K562 (cell line): ENCODE measurements around the gene ZSCAN12. TPM values are rescaled to one million over a fixed set of nuclear protein-coding genes. Genes with fewer than 3 reads are reported as not detected.

ENCODE experiments used
- MED1 ChIP-seq: sonication (generic); formaldehyde crosslinking; IDR thresholded peaks from 2 replicates; pipeline ENCODE4 v1.8.1; 2023; ENCODE audit warnings: missing genetic modification reagents, borderline replicate concordance
- MGA ChIP-seq: fragments of 450-650 bp; IDR thresholded peaks from 2 replicates; pipeline ENCODE4 v1.6.1; 2016; ENCODE audit warnings: mild to moderate bottlenecking, moderate library complexity
- SLC30A9 ChIP-seq: fragments of 250-450 bp; sonication (Bioruptor Pico); IDR thresholded peaks from 2 replicates; pipeline ENCODE4 v1.8.0; 2022; ENCODE audit warnings: mild to moderate bottlenecking, moderate library complexity
- TAF9B ChIP-seq: fragments of 450-650 bp; IDR thresholded peaks from 2 replicates; pipeline ENCODE4 v1.6.1; 2018; ENCODE audit warnings: mild to moderate bottlenecking; ENCODE audit not compliant: partially characterized antibody
- XRCC5 ChIP-seq: fragments of 200-400 bp; formaldehyde crosslinking; IDR thresholded peaks from 2 replicates; pipeline ENCODE4 v1.6.1; 2017; ENCODE audit warnings: low read depth, mild to moderate bottlenecking, low read length
- polyA plus RNA-seq, 8 experiments: library from polyadenylated mRNA; depleted of rRNA in 4 of 8; stranded (reverse) in 5 of 8; unstranded in 3 of 8; fragments of >200 nt; fragmentation: Nextera tagmentation in 2 of 8; fragmentation: Illumina TruSeq in 1 of 8; extraction: Ambion mirVana in 2 of 8; extraction: Trizol in 1 of 8; gene quantifications; 2 replicates each; pipeline versions ENCODE4 v1.2.1 to v1.2.3, GENCODE V29; 2011 to 2014; ENCODE audit warnings: inconsistent platforms in 1 of 8, missing spikeins in 1 of 8
- total RNA-seq, 7 experiments: library from RNA; depleted of rRNA in 6 of 7; stranded (reverse); fragments of >200 nt in 6 of 7; fragmentation: Illumina TruSeq in 2 of 7; extraction: Trizol in 2 of 7; gene quantifications; 2 replicates each; pipeline versions ENCODE4 v1.2.1 to v1.2.3, GENCODE V29; 2011 to 2021; ENCODE audit warnings: low replicate concordance in 1 of 7
- TF ChIP-seq, protein P1 (sequence below): sonication (generic); formaldehyde crosslinking; IDR thresholded peaks from 2 replicates; pipeline ENCODE4 v1.8.0; 2022; ENCODE audit warnings: missing genetic modification reagents, mild to moderate bottlenecking, moderate library complexity, borderline replicate concordance
- TF ChIP-seq, protein P2 (sequence below): fragments of 450-650 bp; IDR thresholded peaks from 2 replicates; pipeline ENCODE4 v1.6.1; 2017; ENCODE audit warnings: antibody characterized with exemption, mild to moderate bottlenecking

ZSCAN12 gene
- total and polyA plus RNA-seq, 9 of the 15 experiments (the other 6 are each of a cell fraction or from before 2014, with no cell fraction given), result 2.5 to 19.6 (median 12.5) TPM

DNA sequence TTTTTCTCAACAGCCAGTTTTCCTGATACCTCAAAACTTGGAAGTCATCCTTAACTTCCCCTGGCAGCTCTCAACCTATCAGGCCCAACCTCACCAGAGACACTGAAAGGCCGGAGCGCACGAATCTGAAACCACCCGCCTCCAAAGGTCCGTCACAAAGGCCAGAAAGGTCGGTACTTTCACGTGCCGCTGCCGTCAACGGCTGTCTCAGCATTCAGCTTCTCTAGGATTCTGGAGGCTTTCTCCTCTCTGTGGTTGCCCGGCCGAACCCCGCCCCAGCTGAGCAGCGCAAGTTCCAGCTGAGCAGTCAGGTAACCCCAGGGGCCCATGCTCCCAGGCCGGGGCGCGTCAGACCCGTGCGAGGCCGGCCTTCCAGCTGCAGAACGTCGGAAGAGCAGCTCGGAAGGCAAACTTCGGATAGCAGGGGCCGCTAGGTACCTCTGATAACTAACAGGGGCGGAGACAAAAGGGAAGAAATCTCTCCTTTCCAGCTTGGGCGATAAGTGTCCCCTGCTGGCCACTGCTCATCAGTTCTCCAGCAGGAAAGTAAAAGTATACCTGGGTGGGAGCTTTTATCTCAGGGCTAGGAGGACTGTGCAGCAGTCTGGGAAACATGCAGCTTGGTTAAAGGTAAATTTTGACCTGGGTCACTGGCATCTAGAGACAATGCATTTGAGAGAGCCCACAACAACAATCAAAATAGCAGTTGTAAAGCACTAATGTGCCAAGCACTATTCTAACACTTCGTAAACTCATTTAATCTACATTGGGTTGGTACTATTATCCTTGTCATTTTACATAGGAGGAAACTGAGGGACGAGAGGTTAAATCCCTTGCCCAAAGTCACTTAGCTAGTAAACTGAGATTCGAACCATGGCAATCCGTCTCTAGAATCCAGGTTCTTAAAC, 16.1 kb downstream of the ZSCAN12 start (continued):
- TF ChIP-seq MGA (peak; percentile 97), SLC30A9 (no peak), MED1 (no peak), TAF9B (peak; percentile 73), XRCC5 (0 out of 2 replicates have a peak, but pooled peaks have one; percentile 37)
- TF ChIP-seq, protein P1, sequence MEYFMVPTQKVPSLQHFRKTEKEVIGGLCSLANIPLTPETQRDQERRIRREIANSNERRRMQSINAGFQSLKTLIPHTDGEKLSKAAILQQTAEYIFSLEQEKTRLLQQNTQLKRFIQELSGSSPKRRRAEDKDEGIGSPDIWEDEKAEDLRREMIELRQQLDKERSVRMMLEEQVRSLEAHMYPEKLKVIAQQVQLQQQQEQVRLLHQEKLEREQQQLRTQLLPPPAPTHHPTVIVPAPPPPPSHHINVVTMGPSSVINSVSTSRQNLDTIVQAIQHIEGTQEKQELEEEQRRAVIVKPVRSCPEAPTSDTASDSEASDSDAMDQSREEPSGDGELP, result peak; percentile 99
- TF ChIP-seq, protein P2, sequence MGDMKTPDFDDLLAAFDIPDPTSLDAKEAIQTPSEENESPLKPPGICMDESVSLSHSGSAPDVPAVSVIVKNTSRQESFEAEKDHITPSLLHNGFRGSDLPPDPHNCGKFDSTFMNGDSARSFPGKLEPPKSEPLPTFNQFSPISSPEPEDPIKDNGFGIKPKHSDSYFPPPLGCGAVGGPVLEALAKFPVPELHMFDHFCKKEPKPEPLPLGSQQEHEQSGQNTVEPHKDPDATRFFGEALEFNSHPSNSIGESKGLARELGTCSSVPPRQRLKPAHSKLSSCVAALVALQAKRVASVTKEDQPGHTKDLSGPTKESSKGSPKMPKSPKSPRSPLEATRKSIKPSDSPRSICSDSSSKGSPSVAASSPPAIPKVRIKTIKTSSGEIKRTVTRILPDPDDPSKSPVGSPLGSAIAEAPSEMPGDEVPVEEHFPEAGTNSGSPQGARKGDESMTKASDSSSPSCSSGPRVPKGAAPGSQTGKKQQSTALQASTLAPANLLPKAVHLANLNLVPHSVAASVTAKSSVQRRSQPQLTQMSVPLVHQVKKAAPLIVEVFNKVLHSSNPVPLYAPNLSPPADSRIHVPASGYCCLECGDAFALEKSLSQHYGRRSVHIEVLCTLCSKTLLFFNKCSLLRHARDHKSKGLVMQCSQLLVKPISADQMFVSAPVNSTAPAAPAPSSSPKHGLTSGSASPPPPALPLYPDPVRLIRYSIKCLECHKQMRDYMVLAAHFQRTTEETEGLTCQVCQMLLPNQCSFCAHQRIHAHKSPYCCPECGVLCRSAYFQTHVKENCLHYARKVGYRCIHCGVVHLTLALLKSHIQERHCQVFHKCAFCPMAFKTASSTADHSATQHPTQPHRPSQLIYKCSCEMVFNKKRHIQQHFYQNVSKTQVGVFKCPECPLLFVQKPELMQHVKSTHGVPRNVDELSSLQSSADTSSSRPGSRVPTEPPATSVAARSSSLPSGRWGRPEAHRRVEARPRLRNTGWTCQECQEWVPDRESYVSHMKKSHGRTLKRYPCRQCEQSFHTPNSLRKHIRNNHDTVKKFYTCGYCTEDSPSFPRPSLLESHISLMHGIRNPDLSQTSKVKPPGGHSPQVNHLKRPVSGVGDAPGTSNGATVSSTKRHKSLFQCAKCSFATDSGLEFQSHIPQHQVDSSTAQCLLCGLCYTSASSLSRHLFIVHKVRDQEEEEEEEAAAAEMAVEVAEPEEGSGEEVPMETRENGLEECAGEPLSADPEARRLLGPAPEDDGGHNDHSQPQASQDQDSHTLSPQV, result peak; percentile 61; the same call in 1 of the 2 replicates
